ENCODE results near the gene ACTL7B. TPM values are rescaled to one million over a fixed set of nuclear protein-coding genes. Genes with fewer than 3 reads are reported as not detected.
"Not testable (repeated sequence)": the region's sequence is repeated elsewhere in the genome, so short reads cannot be mapped to it uniquely, and the experiment has no call there.

ACTL7B gene
- total and polyA plus RNA-seq, 2 donors: 0.02 TPM; not detected in 1

GRCh38 chr9:108839561-108839960 lies 16.2 kb downstream of the ACTL7B start:
- not testable (repeated sequence) for H3K36me3 ChIP-seq (ENCODE audit: control insufficient read depth in 2 of 2, insufficient read depth in 2 of 2, low read length in 1 of 2); H3K27me3 ChIP-seq (ENCODE audit: control insufficient read depth in 2 of 2, insufficient read depth in 1 of 2, low read length in 1 of 2); H3K4me1 ChIP-seq (ENCODE audit: control insufficient read depth in 2 of 2, insufficient read depth in 2 of 2, low read length in 2 of 2); H3K9me3 ChIP-seq (ENCODE audit: control insufficient read depth in 2 of 2, insufficient read depth in 1 of 2, low read length in 1 of 2); DNase-seq (ENCODE audit: low read depth in 6 of 9, low spot score in 9 of 9); H3K4me3 ChIP-seq (ENCODE audit: low read length in 2 of 2); H3K27ac ChIP-seq (ENCODE audit: low read depth in 1 of 2, low read length in 1 of 2)
- WGBS: 99% methylated on average over 5 of the region's 5 CpGs

GRCh38 chr9:108838017-108838416 lies 17.8 kb downstream of the ACTL7B start:
- no peaks in the 10 kb centered on the region for H3K27me3 ChIP-seq (ENCODE audit: control insufficient read depth in 2 of 2, insufficient read depth in 1 of 2, low read length in 1 of 2)
- no peaks in the 10 kb centered on the region for H3K9me3 ChIP-seq (ENCODE audit: control insufficient read depth in 2 of 2, insufficient read depth in 1 of 2, low read length in 1 of 2)
- no peak overlapping the region for H3K4me3 ChIP-seq (ENCODE audit: low read length in 2 of 2)
- DNase-seq (ENCODE audit: low read depth in 6 of 9, low spot score in 9 of 9): no peak
- H3K4me1 ChIP-seq (ENCODE audit: control insufficient read depth in 2 of 2, insufficient read depth in 2 of 2, low read length in 2 of 2): peaks cover 0 to 4% of the 10 kb centered on the region in 2 donors
- WGBS: 97% methylated on average over 6 of the region's 6 CpGs
- no peak overlapping the region for H3K27ac ChIP-seq (ENCODE audit: low read depth in 1 of 2, low read length in 1 of 2)
- H3K36me3 ChIP-seq (ENCODE audit: control insufficient read depth in 2 of 2, insufficient read depth in 2 of 2, low read length in 1 of 2): no peaks in the 10 kb centered on the region

GRCh38 chr9:108837530-108837929 lies 18.3 kb downstream of the ACTL7B start:
- Histone ChIP-seq H3K4me3 (ENCODE audit: low read length in 2 of 2) (no peak overlapping the region), H3K4me1 (ENCODE audit: control insufficient read depth in 2 of 2, insufficient read depth in 2 of 2, low read length in 2 of 2) (no peaks in the 10 kb centered on the region), H3K36me3 (ENCODE audit: control insufficient read depth in 2 of 2, insufficient read depth in 2 of 2, low read length in 1 of 2) (no peaks in the 10 kb centered on the region), H3K27me3 (ENCODE audit: control insufficient read depth in 2 of 2, insufficient read depth in 1 of 2, low read length in 1 of 2) (no peaks in the 10 kb centered on the region), H3K27ac (ENCODE audit: low read depth in 1 of 2, low read length in 1 of 2) (no peak overlapping the region), H3K9me3 (ENCODE audit: control insufficient read depth in 2 of 2, insufficient read depth in 1 of 2, low read length in 1 of 2) (no peaks in the 10 kb centered on the region)
- DNase-seq (ENCODE audit: low read depth in 6 of 9, low spot score in 9 of 9): no peak
- WGBS: 87% methylated on average over 4 of the region's 4 CpGs

- H3K36me3 ChIP-seq (ENCODE audit: control insufficient read depth in 2 of 2, insufficient read depth in 2 of 2, low read length in 1 of 2): no peaks in the 10 kb centered on the region
- no peaks in the 10 kb centered on the region for H3K9me3 ChIP-seq (ENCODE audit: control insufficient read depth in 2 of 2, insufficient read depth in 1 of 2, low read length in 1 of 2)
- no peaks in the 10 kb centered on the region for H3K4me1 ChIP-seq (ENCODE audit: control insufficient read depth in 2 of 2, insufficient read depth in 2 of 2, low read length in 2 of 2)
- no peak for DNase-seq (ENCODE audit: low read depth in 6 of 9, low spot score in 9 of 9)
- no peaks in the 10 kb centered on the region for H3K27me3 ChIP-seq (ENCODE audit: control insufficient read depth in 2 of 2, insufficient read depth in 1 of 2, low read length in 1 of 2)
- 83% methylated on average over 5 of the region's 5 CpGs for WGBS
- H3K27ac ChIP-seq (ENCODE audit: low read depth in 1 of 2, low read length in 1 of 2): no peak overlapping the region
- H3K4me3 ChIP-seq (ENCODE audit: low read length in 2 of 2): no peak overlapping the region
These were observed 19.0 kb downstream of the ACTL7B start for GRCh38 chr9:108836781-108837180.

GRCh38 chr9:108836319-108836718 lies 19.5 kb downstream of the ACTL7B start:
- no peak for DNase-seq (ENCODE audit: low read depth in 6 of 9, low spot score in 9 of 9)
- no peaks in the 10 kb centered on the region for H3K36me3 ChIP-seq (ENCODE audit: control insufficient read depth in 2 of 2, insufficient read depth in 2 of 2, low read length in 1 of 2)
- WGBS: 94% methylated on average over 9 of the region's 9 CpGs
- no peak overlapping the region for H3K4me3 ChIP-seq (ENCODE audit: low read length in 2 of 2)
- H3K27me3 ChIP-seq (ENCODE audit: control insufficient read depth in 2 of 2, insufficient read depth in 1 of 2, low read length in 1 of 2): no peaks in the 10 kb centered on the region
- H3K4me1 ChIP-seq (ENCODE audit: control insufficient read depth in 2 of 2, insufficient read depth in 2 of 2, low read length in 2 of 2): no peaks in the 10 kb centered on the region
- H3K9me3 ChIP-seq (ENCODE audit: control insufficient read depth in 2 of 2, insufficient read depth in 1 of 2, low read length in 1 of 2): no peaks in the 10 kb centered on the region
- H3K27ac ChIP-seq (ENCODE audit: low read depth in 1 of 2, low read length in 1 of 2): no peak overlapping the region

- DNase-seq (ENCODE audit: low read depth in 6 of 9, low spot score in 9 of 9): no peak
- WGBS: 96% methylated on average over 7 of the region's 7 CpGs
- Histone ChIP-seq H3K9me3 (ENCODE audit: control insufficient read depth in 2 of 2, insufficient read depth in 1 of 2, low read length in 1 of 2) (no peaks in the 10 kb centered on the region), H3K4me3 (ENCODE audit: low read length in 2 of 2) (no peak overlapping the region), H3K4me1 (ENCODE audit: control insufficient read depth in 2 of 2, insufficient read depth in 2 of 2, low read length in 2 of 2) (no peaks in the 10 kb centered on the region), H3K27me3 (ENCODE audit: control insufficient read depth in 2 of 2, insufficient read depth in 1 of 2, low read length in 1 of 2) (no peaks in the 10 kb centered on the region), H3K27ac (ENCODE audit: low read depth in 1 of 2, low read length in 1 of 2) (no peak overlapping the region), H3K36me3 (ENCODE audit: control insufficient read depth in 2 of 2, insufficient read depth in 2 of 2, low read length in 1 of 2) (no peaks in the 10 kb centered on the region)
These were observed 20.0 kb downstream of the ACTL7B start for GRCh38 chr9:108835831-108836230.

GRCh38 chr9:108834959-108835665 lies 20.7 kb downstream of the ACTL7B start:
- Histone ChIP-seq H3K9me3 (ENCODE audit: control insufficient read depth in 2 of 2, insufficient read depth in 1 of 2, low read length in 1 of 2) (no peaks in the 10 kb centered on the region), H3K4me3 (ENCODE audit: low read length in 2 of 2) (no peak overlapping the region), H3K27ac (ENCODE audit: low read depth in 1 of 2, low read length in 1 of 2) (no peak overlapping the region), H3K36me3 (ENCODE audit: control insufficient read depth in 2 of 2, insufficient read depth in 2 of 2, low read length in 1 of 2) (no peaks in the 10 kb centered on the region), H3K27me3 (ENCODE audit: control insufficient read depth in 2 of 2, insufficient read depth in 1 of 2, low read length in 1 of 2) (no peaks in the 10 kb centered on the region), H3K4me1 (ENCODE audit: control insufficient read depth in 2 of 2, insufficient read depth in 2 of 2, low read length in 2 of 2) (no peaks in the 10 kb centered on the region)
- WGBS: 64% methylated on average over 4 of the region's 4 CpGs
- no peak for DNase-seq (ENCODE audit: low read depth in 6 of 9, low spot score in 9 of 9)

GRCh38 chr9:108832179-108832500 lies 23.6 kb downstream of the ACTL7B start:
- H3K36me3 ChIP-seq (ENCODE audit: control insufficient read depth in 2 of 2, insufficient read depth in 2 of 2, low read length in 1 of 2): no peaks in the 10 kb centered on the region
- no peak for DNase-seq (ENCODE audit: low read depth in 6 of 9, low spot score in 9 of 9)
- 98% methylated on average over 3 of the region's 3 CpGs for WGBS
- H3K4me1 ChIP-seq (ENCODE audit: control insufficient read depth in 2 of 2, insufficient read depth in 2 of 2, low read length in 2 of 2): no peaks in the 10 kb centered on the region
- H3K4me3 ChIP-seq (ENCODE audit: low read length in 2 of 2): no peak overlapping the region
- H3K27me3 ChIP-seq (ENCODE audit: control insufficient read depth in 2 of 2, insufficient read depth in 1 of 2, low read length in 1 of 2): no peaks in the 10 kb centered on the region
- no peaks in the 10 kb centered on the region for H3K9me3 ChIP-seq (ENCODE audit: control insufficient read depth in 2 of 2, insufficient read depth in 1 of 2, low read length in 1 of 2)
- H3K27ac ChIP-seq (ENCODE audit: low read depth in 1 of 2, low read length in 1 of 2): no peak overlapping the region

- no peak overlapping the region for H3K4me3 ChIP-seq (ENCODE audit: low read length in 2 of 2)
- DNase-seq (ENCODE audit: low read depth in 6 of 9, low spot score in 9 of 9): no peak
- H3K27me3 ChIP-seq (ENCODE audit: control insufficient read depth in 2 of 2, insufficient read depth in 1 of 2, low read length in 1 of 2): no peaks in the 10 kb centered on the region
- WGBS: 98% methylated on average over 1 of the region's 1 CpG
- H3K36me3 ChIP-seq (ENCODE audit: control insufficient read depth in 2 of 2, insufficient read depth in 2 of 2, low read length in 1 of 2): no peaks in the 10 kb centered on the region
- no peaks in the 10 kb centered on the region for H3K9me3 ChIP-seq (ENCODE audit: control insufficient read depth in 2 of 2, insufficient read depth in 1 of 2, low read length in 1 of 2)
- H3K4me1 ChIP-seq (ENCODE audit: control insufficient read depth in 2 of 2, insufficient read depth in 2 of 2, low read length in 2 of 2): no peaks in the 10 kb centered on the region
- no peak overlapping the region for H3K27ac ChIP-seq (ENCODE audit: low read depth in 1 of 2, low read length in 1 of 2)
These were observed 24.1 kb downstream of the ACTL7B start for GRCh38 chr9:108831496-108832178.

Data from thymus (tissue), 11 donors.